GM12878 (cell line): ENCODE results near the gene SLC2A4. TPM values are rescaled to one million over a fixed set of nuclear protein-coding genes. Genes with fewer than 3 reads are reported as not detected.
"Not testable (repeated sequence)": the region's sequence is repeated elsewhere in the genome, so short reads cannot be mapped to it uniquely, and the experiment has no call there.

Source experiments
- ATAC-seq: fragments of 200-7000 bp; cut with Tn5 transposase; 3 replicates; pipeline ENCODE4 v1.9.1; 2020; ENCODE audit warnings: mild to moderate bottlenecking, moderate library complexity
- BruUV-seq: library from RNA; stranded (reverse); fragments of 400-500 nt; replicated peaks from 2 replicates; lab custom pipeline; 2021; lab: Mats Ljungman, UMichigan
- CTCF ChIA-PET: fragments of 300-600 bp; sonication (Branson Sonifier 250); formaldehyde crosslinking; extraction: SDS; loops from one replicate; lab custom pipeline; 2021; ENCODE audit warnings: inconsistent platforms; lab: Yijun Ruan, JAX
- POLR2A ChIA-PET: fragments of 350-600 bp; formaldehyde crosslinking; extraction: SDS; loops from one replicate; lab custom pipeline; 2021; ENCODE audit warnings: inconsistent platforms; lab: Charles Lee
- RAD21 ChIA-PET: fragments of 300-600 bp; sonication (Branson Sonifier 250); formaldehyde crosslinking; loops from one replicate; lab custom pipeline; 2023; ENCODE audit warnings: antibody characterized with exemption; ENCODE audit not compliant: unreplicated experiment; lab: Charles Lee
- SMC1A ChIA-PET: fragments of 300-600 bp; sonication (Branson Sonifier 250); formaldehyde crosslinking; loops from one replicate; lab custom pipeline; 2023; ENCODE audit not compliant: unreplicated experiment, uncharacterized antibody; lab: Charles Lee
- DNase-seq: peaks from one replicate; pipeline ENCODE4 v3.0.0-alpha.2; 2011; ENCODE audit warnings: low read depth, low spot score
- FAIRE-seq: peaks from 3 replicates; lab custom pipeline; 2011; peaks lifted over from hg19 to GRCh38; lab: Jason Lieb, UNC
- H2AFZ ChIP-seq: 2 replicates; pipeline ENCODE4 v1.6.0; 2011; ENCODE audit warnings: low read depth, low read length, control low read depth; ENCODE audit not compliant: control insufficient read depth
- H3K27ac ChIP-seq: 2 replicates; pipeline ENCODE4 v1.5.1; 2011; ENCODE audit warnings: control low read depth; ENCODE audit not compliant: control insufficient read depth, insufficient read depth
- H3K27me3 ChIP-seq, 2 experiments: replicated peaks in 1 of 2; 2 replicates each; pipeline versions ENCODE4 v1.6.0 to v1.6.1; 2011; ENCODE audit warnings: low read length in 1 of 2; ENCODE audit not compliant: control insufficient read depth in 2 of 2, insufficient read depth in 2 of 2
- H3K36me3 ChIP-seq, 2 experiments: 2 replicates each; pipeline ENCODE4 v1.5.1; 2011; ENCODE audit warnings: low read length in 1 of 2; ENCODE audit not compliant: control insufficient read depth in 2 of 2, insufficient read depth in 2 of 2
- H3K4me1 ChIP-seq: 2 replicates; pipeline ENCODE4 v1.6.1; 2011; ENCODE audit warnings: mild to moderate bottlenecking, low read length, moderate library complexity, mixed read lengths; ENCODE audit not compliant: control insufficient read depth, insufficient read depth
- H3K4me2 ChIP-seq: 2 replicates; pipeline ENCODE4 v1.6.0; 2011; ENCODE audit warnings: control low read depth; ENCODE audit not compliant: control insufficient read depth, insufficient read depth
- H3K4me3 ChIP-seq: fragments of 200-600 bp; sonication (generic); 2 replicates; pipeline ENCODE4 v1.5.1; 2016
- H3K79me2 ChIP-seq: 2 replicates; pipeline ENCODE4 v1.6.0; 2011; ENCODE audit warnings: low read length; ENCODE audit not compliant: control insufficient read depth, insufficient read depth
- H3K9ac ChIP-seq: 2 replicates; pipeline ENCODE4 v1.8.0; 2011; ENCODE audit warnings: low read length, control low read depth, mixed read lengths; ENCODE audit not compliant: control insufficient read depth, insufficient read depth
- H3K9me3 ChIP-seq: replicated peaks from 3 replicates; pipeline ENCODE4 v1.5.1; 2011; ENCODE audit warnings: mild to moderate bottlenecking, low read length; ENCODE audit not compliant: control insufficient read depth, insufficient read depth
- H4K20me1 ChIP-seq: 2 replicates; pipeline ENCODE4 v1.6.0; 2011; ENCODE audit not compliant: control insufficient read depth, insufficient read depth
- BHLHE40 ChIP-seq, 2 experiments: fragments of 450-650 bp in 1 of 2; IDR thresholded peaks; 2 replicates each; pipeline ENCODE4 v1.6.1; 2011 to 2017; ENCODE audit warnings: low read depth in 2 of 2, borderline replicate concordance in 1 of 2, improper control_type of control experiment in 1 of 2, low read length in 1 of 2, mild to moderate bottlenecking in 1 of 2
- HDGF ChIP-seq: fragments of 450-650 bp; IDR thresholded peaks from 2 replicates; pipeline ENCODE4 v1.6.1; 2016; ENCODE audit warnings: antibody characterized with exemption
- NR2F1 ChIP-seq: fragments of 450-650 bp; conservative IDR thresholded peaks from 2 replicates; pipeline ENCODE4 v1.6.1; 2017; ENCODE audit warnings: mild to moderate bottlenecking
- WGBS: methylation state at CpG from one replicate; pipeline ENCODE4 v1.1.6; 2016; ENCODE audit warnings: low lambda C conversion rate; ENCODE audit not compliant: insufficient replicate concordance, insufficient coverage; ENCODE audit errors: missing lambda C conversion rate; 5-methylcytosine and 5-hydroxymethylcytosine counted together
- in situ Hi-C: fragments of 300-500 bp; cut with MboI; formaldehyde crosslinking; loops from 9 replicates; pipeline ENCODE4 v1.14.3; 2018; ENCODE audit warnings: mixed read lengths
- intact Hi-C: fragments of 100-400 bp; cut with micrococcal nuclease; formaldehyde crosslinking; loops from one replicate; pipeline ENCODE4 v1.14.2; 2022; ENCODE audit not compliant: unreplicated experiment
- polyA plus RNA-seq, 11 experiments: library from polyadenylated mRNA; depleted of rRNA in 4 of 11; unstranded in 6 of 11; stranded (reverse) in 5 of 11; fragments of >200 nt; fragmentation: Nextera tagmentation in 4 of 11; fragmentation: Illumina TruSeq in 1 of 11; extraction: Ambion mirVana in 4 of 11; extraction: Trizol in 1 of 11; gene quantifications; 1 replicate in 1 of 11; 2 replicates in 10 of 11; pipeline versions ENCODE4 v1.2.1 to v1.2.3, GENCODE V29; 2011 to 2016; ENCODE audit warnings: inconsistent platforms in 2 of 11, missing spikeins in 2 of 11, low read depth in 1 of 11
- total RNA-seq, 4 experiments: library from RNA; depleted of rRNA in 3 of 4; stranded (reverse); fragments of >200 nt in 3 of 4; fragmentation: Illumina TruSeq in 1 of 4; extraction: Trizol in 1 of 4; gene quantifications; 2 replicates each; pipeline versions ENCODE4 v1.2.1 to v1.2.3, GENCODE V29; 2013 to 2021

SLC2A4 gene
- total and polyA plus RNA-seq, 10 of the 15 experiments (the other 5 are each of a cell fraction or from before 2014, with no cell fraction given): 0.03 to 0.23 (median 0.04) TPM; not detected in 4

- CTCF ChIA-PET: interaction anchor here (0.7 to 3.8 kb wide), 15 partner anchors 9 to 352 kb away, joined by 3 to 46 read pairs (median 8); partner anchors contain the start of genes NEURL4, SENP3, TMEM102 and TMEM256
- peaks cover 30% of the 10 kb centered on the region for H3K79me2 ChIP-seq
- peak overlapping the region; percentile 97 for H3K4me2 ChIP-seq
- H3K27ac ChIP-seq: peak overlapping the region; percentile 99
- RAD21 ChIA-PET: interaction anchor here (0.6 to 5.2 kb wide), 16 partner anchors 9 to 351 kb away, joined by 3 to 45 read pairs (median 4); partner anchors contain the start of genes FXR2, GABARAP, KCTD11 and PLSCR3
- BruUV-seq, DNase-seq, in situ Hi-C loops, intact Hi-C loops, H4K20me1 ChIP-seq, H3K9me3 ChIP-seq, FAIRE-seq, H3K27me3 ChIP-seq, H2AFZ ChIP-seq: not testable (repeated sequence)
- WGBS: 23% methylated on average over 13 of the region's 13 CpGs
- peaks cover 0 to 17% of the 10 kb centered on the region in 2 experiments; a peak in 2 of 4 replicates for H3K36me3 ChIP-seq
- SMC1A ChIA-PET: interaction anchor here (0.8 to 4.5 kb wide), 13 partner anchors 7 to 290 kb away, joined by 3 to 33 read pairs (median 5); partner anchors contain the start of genes CTDNEP1, GPS2, KCTD11 and NEURL4
- H3K4me3 ChIP-seq: peak overlapping the region; percentile 96
- H3K4me1 ChIP-seq: peaks cover 34% of the 10 kb centered on the region
- peak; percentile 16 for ATAC-seq
- POLR2A ChIA-PET: interaction anchor here (0.5 to 3.9 kb wide), 21 partner anchors 8 to 1607 kb away, joined by 3 to 52 read pairs (median 5); partner anchors contain the start of genes FXR2, GPS2, KCTD11 and POLR2A
- TF ChIP-seq NR2F1: peak; percentile 92
- peak in 1 of 2 experiments; percentile 64; a peak in 2 of 4 replicates for TF ChIP-seq BHLHE40 (IDR thresholded peaks at IDR 0.05; ENCODE audit: borderline replicate concordance in 1 of 2, low read depth in 2 of 2, low read length in 1 of 2)
- 0 out of 2 replicates have a peak, but pooled peaks have one; percentile 22 for TF ChIP-seq HDGF
- peak overlapping the region; percentile 99 for H3K9ac ChIP-seq
Measured at GRCh38 chr17:7335765-7336164, 54.2 kb downstream of the SLC2A4 start.
